Fibroblast of pulmonary artery (primary cell): Measurements from ENCODE around the gene SLC25A21.

Experiments used
- DNase-seq: peaks from one replicate; pipeline ENCODE4 v3.0.0-alpha.2; 2010; ENCODE audit warnings: low read depth
- H3K4me3 ChIP-seq: replicated peaks from 2 replicates; pipeline ENCODE4 v1.5.1; 2011; ENCODE audit warnings: low read depth, mild to moderate bottlenecking, control low read depth, low read length, moderate library complexity
- TF ChIP-seq, protein P1 (sequence below): IDR thresholded peaks from 2 replicates; pipeline ENCODE4 v1.5.1; 2011; ENCODE audit warnings: mild to moderate bottlenecking, control low read depth, low read length, inconsistent platforms; ENCODE audit errors: missing control alignments

Gene SLC25A21

DNA sequence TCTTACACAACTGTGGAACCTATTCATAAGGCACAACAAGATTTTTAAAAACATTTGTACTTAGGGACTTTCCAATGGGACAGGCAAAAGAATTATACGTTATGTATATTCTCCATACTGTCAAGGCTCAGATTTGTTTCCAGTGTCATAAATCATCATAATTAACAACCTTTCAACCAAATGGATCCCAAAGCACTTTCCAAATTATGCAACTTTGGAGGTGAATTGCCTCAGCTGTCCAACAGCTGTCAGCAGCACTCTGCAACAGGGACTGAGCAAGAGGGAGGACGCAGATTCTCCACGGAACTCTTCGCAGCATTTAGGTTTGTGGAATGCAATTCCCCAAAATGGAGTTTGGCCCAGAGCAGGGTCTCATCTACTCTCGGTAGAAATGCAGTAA, 324.2 kb downstream of the SLC25A21 start:
- TF ChIP-seq, protein P1, sequence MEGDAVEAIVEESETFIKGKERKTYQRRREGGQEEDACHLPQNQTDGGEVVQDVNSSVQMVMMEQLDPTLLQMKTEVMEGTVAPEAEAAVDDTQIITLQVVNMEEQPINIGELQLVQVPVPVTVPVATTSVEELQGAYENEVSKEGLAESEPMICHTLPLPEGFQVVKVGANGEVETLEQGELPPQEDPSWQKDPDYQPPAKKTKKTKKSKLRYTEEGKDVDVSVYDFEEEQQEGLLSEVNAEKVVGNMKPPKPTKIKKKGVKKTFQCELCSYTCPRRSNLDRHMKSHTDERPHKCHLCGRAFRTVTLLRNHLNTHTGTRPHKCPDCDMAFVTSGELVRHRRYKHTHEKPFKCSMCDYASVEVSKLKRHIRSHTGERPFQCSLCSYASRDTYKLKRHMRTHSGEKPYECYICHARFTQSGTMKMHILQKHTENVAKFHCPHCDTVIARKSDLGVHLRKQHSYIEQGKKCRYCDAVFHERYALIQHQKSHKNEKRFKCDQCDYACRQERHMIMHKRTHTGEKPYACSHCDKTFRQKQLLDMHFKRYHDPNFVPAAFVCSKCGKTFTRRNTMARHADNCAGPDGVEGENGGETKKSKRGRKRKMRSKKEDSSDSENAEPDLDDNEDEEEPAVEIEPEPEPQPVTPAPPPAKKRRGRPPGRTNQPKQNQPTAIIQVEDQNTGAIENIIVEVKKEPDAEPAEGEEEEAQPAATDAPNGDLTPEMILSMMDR = no peak
- no peak for DNase-seq
- no peak overlapping the region for H3K4me3 ChIP-seq

DNA sequence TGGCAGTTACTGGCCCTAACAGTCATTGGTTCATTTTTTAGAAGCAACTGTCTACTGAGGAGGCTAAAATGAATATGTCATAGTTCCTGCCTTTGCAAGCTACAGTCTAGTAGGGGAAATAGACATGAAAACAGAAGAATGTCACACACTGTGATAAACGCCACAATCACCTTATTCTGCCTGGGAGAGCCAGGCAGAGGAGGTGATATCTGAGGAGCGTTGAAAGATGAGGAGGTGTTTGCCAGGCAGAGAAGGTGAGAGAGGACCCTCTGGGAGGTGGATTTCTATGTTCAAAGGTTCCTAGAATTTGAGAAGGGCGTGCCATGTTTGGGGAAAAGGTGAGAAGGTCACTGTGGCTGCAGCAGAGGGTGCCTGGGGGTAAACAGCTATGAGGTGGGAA, 325.0 kb downstream of the SLC25A21 start:
- TF ChIP-seq, protein P1 = no peak
- no peak for DNase-seq
- no peak overlapping the region for H3K4me3 ChIP-seq

DNA sequence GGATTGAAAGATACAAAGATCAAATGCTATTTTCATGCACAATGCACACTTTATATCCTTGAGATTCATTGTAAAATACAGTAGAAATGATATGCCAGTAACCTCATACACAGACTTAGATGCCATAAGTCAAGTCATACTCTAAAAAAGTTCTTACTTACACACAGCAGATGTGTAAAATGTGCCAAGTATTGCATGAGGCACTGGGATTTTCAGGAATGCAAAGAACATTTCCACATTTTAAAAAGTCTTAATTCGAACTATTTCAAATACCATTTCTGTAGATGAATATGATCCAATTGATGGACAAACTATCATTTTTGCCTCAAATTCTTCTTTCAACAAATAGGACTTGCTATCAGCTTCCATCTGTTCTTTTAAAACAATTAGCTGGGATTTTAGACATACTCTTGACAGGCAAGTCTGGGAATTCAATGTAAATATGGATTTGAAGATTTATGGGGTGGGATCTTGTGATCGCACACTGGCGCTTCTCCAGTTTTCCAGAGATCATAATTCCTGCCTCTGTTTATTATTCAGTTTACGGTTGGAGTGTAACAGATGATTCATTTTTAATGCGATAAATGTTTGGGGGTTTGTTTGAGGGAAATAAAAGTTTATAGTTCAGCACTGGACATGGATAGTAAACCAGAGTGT, 326.9 kb downstream of the SLC25A21 start:
- TF ChIP-seq, protein P1 = no peak

DNA sequence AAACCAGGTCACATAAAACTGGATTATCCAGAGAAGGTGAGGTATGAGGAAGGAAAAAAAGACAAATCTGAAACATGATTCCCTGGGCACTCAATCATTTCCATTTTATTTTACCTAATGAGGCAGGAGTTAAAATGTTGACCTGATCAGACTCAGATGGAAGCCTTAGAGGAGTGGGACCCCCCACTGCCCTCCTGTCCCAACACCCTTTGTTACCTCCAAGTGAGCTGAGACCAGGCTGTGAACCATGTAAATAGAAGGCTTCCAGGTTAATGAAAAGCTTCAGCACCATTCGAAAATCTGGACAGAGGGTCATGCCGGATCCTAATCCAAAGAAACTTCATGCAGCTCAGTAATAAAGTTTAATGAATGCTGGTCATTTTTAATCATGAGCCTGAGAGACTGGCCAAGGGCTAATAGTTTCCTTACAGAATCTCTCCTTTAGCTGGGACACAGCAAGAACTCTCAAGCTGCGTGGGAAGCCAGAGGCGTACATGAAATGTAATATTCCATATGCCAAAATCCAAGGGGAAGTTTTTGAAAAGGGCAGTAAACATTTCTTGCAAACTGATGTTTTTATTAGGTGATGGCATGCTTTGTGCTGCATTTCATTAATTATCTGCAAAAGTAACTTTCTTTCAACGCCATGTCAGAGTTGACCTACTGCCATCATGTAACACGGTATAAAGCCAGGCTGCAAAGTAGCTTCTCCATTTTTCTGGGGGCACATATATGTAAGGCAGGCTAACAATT, 327.8 kb downstream of the SLC25A21 start:
- DNase-seq = no peak
- TF ChIP-seq, protein P1 = no peak

More for the DNA sequence above, 326.9 kb downstream of the SLC25A21 start:
- DNase-seq = no peak
- no peak overlapping the region for H3K4me3 ChIP-seq

DNA sequence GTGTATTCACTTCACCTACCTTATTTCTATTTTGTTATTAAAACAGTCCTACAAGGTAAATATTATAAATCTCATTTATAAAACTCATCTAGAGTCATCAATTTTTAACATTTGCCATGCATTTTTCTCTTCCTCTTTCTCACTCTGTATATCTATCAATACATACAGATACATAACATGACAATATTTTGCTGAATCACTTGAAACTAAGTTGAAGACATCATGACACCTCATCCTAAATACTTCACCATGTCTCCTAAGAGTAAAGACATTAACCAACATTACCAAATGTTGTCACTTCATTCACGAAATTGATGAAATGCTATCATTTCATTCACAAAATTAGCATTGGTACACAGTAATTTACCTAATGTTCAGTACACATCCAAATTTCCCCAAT, 329.0 kb downstream of the SLC25A21 start:
- TF ChIP-seq, protein P1 = no peak
- no peak overlapping the region for H3K4me3 ChIP-seq
- DNase-seq = no peak

More for the DNA sequence above, 327.8 kb downstream of the SLC25A21 start:
- H3K4me3 ChIP-seq = no peak overlapping the region

DNA sequence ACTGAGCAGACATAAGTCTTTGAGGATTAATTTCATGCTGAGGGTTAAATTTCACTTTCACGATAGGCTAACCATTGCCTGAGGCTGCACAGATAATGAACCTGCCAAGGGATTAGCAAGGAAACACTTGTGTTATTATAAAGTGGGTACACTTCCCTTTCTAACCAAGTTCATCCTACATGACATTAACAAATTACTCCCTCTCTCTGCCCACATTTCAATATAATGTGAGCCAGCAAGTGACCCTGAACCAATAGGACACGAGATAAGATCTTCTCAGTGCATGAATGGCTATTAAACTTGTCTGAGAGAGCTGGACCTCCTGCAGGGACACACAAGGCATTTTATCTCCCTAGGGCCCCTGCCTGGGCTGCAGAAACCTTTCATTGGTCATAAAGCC, 337.3 kb downstream of the SLC25A21 start:
- TF ChIP-seq, protein P1 = no peak

More for the DNA sequence above, 337.3 kb downstream of the SLC25A21 start:
- DNase-seq = no peak
- H3K4me3 ChIP-seq = no peak overlapping the region
